Activated T-helper 2 cell treated with anti-CD3 and anti-CD28 coated beads, Interferon-gamma antibody, Interleukin-2, Interleukin-4, amounts not matched to agents 10 μg/mL and 5 μg/mL and 100 μg/mL, durations not matched to agents 14 hours and 24 hours and 36 hours (primary cell): ENCODE results near the gene SPTLC3. TPM values are rescaled to one million over a fixed set of nuclear protein-coding genes. Genes with fewer than 3 reads are reported as not detected.

ENCODE experiments used
- DNase-seq: peaks from one replicate; pipeline ENCODE4 v3.0.0; 2021; ENCODE audit warnings: low spot score
- H3K27ac Mint-ChIP-seq: one replicate; pipeline ENCODE4 v1.8.0; 2021; ENCODE audit warnings: mixed read lengths
- H3K27me3 Mint-ChIP-seq: one replicate; pipeline ENCODE4 v1.8.0; 2021; ENCODE audit warnings: low read depth, mixed read lengths
- H3K36me3 Mint-ChIP-seq: one replicate; pipeline ENCODE4 v1.8.0; 2021; ENCODE audit warnings: low read depth, mixed read lengths
- H3K4me1 Mint-ChIP-seq: one replicate; pipeline ENCODE4 v1.8.0; 2021; ENCODE audit warnings: low read depth, mixed read lengths
- H3K4me3 Mint-ChIP-seq: one replicate; pipeline ENCODE4 v1.8.0; 2021; ENCODE audit warnings: low read depth, mild to moderate bottlenecking, moderate library complexity, mixed read lengths
- H3K9me3 Mint-ChIP-seq: one replicate; pipeline ENCODE4 v1.8.0; 2021; ENCODE audit warnings: mixed read lengths
- intact Hi-C: fragments of 100-400 bp; cut with micrococcal nuclease; formaldehyde crosslinking; loops from one replicate; pipeline ENCODE4 v1.15.1; 2023
- total RNA-seq: library from RNA; stranded (reverse); gene quantifications from 2 replicates; pipeline ENCODE4 v1.2.3, GENCODE V29; 2022

Gene SPTLC3
- total RNA-seq: 0.68 and 0.80 TPM in 2 replicates

GRCh38 chr20:13008761-13009681 is at the start of gene SPTLC3:
Gene SPTLC3 (plus strand): TSS chr20:13008972. CDS start chr20:13009268, 296 bp downstream.
- H3K9me3 Mint-ChIP-seq: no peaks in the 10 kb centered on the region
- peaks cover 21% of the 10 kb centered on the region for H3K4me1 Mint-ChIP-seq
- no peak within 1 kb of the TSS for H3K27ac Mint-ChIP-seq
- peaks cover 5% of the 10 kb centered on the region for H3K27me3 Mint-ChIP-seq
- H3K4me3 Mint-ChIP-seq: peak within 1 kb of the TSS; percentile 55
- intact Hi-C loops: no loop called here
- no peak for DNase-seq
- H3K36me3 Mint-ChIP-seq: no peaks in the 10 kb centered on the region

DNA sequence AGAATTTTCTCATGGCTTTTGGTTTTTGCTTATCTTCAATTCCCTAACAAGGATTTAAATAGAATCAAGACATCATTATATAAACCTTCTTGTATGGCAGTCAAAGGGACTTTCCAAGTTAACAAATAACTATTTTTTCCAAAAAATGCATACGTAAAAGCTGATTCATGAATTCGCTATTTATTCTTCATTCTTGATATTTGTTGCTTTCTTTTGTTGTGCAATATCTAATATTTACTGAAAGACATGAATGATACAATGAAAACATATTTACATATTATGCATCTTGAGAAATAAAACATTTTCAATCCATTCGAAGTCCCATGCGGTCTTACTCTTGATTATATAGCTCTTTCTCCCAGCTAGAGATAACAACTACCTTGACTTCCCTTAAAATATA is 47.0 kb upstream of the SPTLC3 start:
- no peaks in the 10 kb centered on the region for H3K36me3 Mint-ChIP-seq

DNA sequence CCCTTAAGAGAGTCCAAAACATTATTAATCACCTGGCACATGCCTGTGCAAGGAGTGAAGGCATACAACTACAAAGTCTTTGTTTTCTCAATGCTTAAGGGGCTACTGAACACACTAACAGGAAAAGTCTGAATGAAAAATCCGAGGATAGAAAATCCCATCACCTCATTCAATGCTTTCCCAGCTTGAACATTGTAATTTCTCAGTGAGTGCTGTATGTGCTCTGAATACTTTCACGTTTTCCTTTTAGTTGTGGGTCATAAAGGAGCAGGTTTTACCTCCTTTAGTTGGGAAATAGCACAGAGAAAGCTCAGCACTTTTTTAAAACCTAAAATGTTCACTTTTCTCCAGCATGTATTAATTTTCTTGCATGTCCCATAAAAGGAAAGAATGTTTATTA is 45.9 kb upstream of the SPTLC3 start:
- H3K9me3 Mint-ChIP-seq: no peaks in the 10 kb centered on the region
- no peak overlapping the region for H3K27ac Mint-ChIP-seq
- peaks cover 3% of the 10 kb centered on the region for H3K27me3 Mint-ChIP-seq
- no peak overlapping the region for H3K4me3 Mint-ChIP-seq
- DNase-seq: no peak
- H3K36me3 Mint-ChIP-seq: no peaks in the 10 kb centered on the region
- intact Hi-C loops: no loop called here
- H3K4me1 Mint-ChIP-seq: no peaks in the 10 kb centered on the region

More for the DNA sequence above, 47.0 kb upstream of the SPTLC3 start:
- intact Hi-C loops: no loop called here
- H3K4me1 Mint-ChIP-seq: no peaks in the 10 kb centered on the region
- no peak overlapping the region for H3K4me3 Mint-ChIP-seq
- H3K27me3 Mint-ChIP-seq: peaks cover 3% of the 10 kb centered on the region
- no peaks in the 10 kb centered on the region for H3K9me3 Mint-ChIP-seq
- no peak for DNase-seq
- no peak overlapping the region for H3K27ac Mint-ChIP-seq

DNA sequence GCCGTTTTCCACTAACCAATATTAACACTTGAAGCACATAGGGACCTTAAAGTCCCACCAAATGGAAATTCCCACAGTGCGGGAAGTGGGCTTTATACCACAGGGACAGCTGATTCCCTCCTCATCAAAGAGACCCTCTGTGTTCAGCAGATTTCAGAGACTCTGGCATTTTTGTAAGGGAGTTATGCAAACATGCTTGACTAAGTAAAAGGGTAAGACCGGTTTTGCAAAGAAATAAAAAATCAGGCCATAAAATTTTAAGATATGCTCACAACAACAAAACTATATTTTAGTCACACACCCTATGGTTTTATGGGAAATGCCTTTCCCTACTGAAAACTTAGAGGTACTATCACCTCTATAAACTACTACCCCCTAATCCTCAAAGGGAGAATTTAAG is 45.4 kb upstream of the SPTLC3 start:
- no peak overlapping the region for H3K27ac Mint-ChIP-seq
- H3K4me3 Mint-ChIP-seq: no peak overlapping the region
- intact Hi-C loops: no loop called here
- no peaks in the 10 kb centered on the region for H3K9me3 Mint-ChIP-seq
- no peaks in the 10 kb centered on the region for H3K36me3 Mint-ChIP-seq
- peaks cover 4% of the 10 kb centered on the region for H3K4me1 Mint-ChIP-seq
- H3K27me3 Mint-ChIP-seq: peaks cover 3% of the 10 kb centered on the region
- no peak for DNase-seq

- Mint-ChIP-seq H3K27ac (no peak overlapping the region), H3K9me3 (no peaks in the 10 kb centered on the region), H3K4me3 (no peak overlapping the region), H3K36me3 (no peaks in the 10 kb centered on the region), H3K4me1 (peaks cover 4% of the 10 kb centered on the region), H3K27me3 (peaks cover 3% of the 10 kb centered on the region)
- no peak for DNase-seq
- intact Hi-C loops: loop anchor here (5.0 kb wide), 1 partner anchor 38 kb away; no protein-coding TSS in a partner anchor
Observed at GRCh38 chr20:12965212-12965869, 43.4 kb upstream of the SPTLC3 start.

DNA sequence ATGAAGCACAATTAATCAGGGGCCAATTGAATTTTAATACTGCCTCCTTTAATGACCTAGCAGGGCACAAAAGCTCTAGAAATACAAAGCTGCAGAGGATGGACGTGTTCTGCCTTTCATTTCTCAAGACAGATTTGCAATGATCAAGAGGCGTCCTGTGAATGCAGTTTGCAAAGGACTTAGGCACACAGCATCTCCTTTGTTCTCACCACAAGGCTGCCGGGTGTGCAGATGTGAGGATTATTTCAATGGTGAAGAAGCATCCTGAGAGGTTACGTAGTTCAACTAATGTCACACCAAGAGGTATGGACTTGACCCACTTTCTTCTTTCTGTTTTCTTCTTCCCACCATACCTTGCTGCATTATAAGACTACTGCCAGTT is 42.9 kb upstream of the SPTLC3 start:
- H3K27me3 Mint-ChIP-seq: peaks cover 4% of the 10 kb centered on the region
- intact Hi-C loops: loop anchor here (5.0 kb wide), 1 partner anchor 39 kb away; no protein-coding TSS in a partner anchor
- no peak overlapping the region for H3K4me3 Mint-ChIP-seq
- no peak overlapping the region for H3K27ac Mint-ChIP-seq
- peaks cover 4% of the 10 kb centered on the region for H3K4me1 Mint-ChIP-seq
- no peaks in the 10 kb centered on the region for H3K9me3 Mint-ChIP-seq
- H3K36me3 Mint-ChIP-seq: no peaks in the 10 kb centered on the region
- DNase-seq: no peak

- no peaks in the 10 kb centered on the region for H3K9me3 Mint-ChIP-seq
- intact Hi-C loops: loop anchor here (5.0 kb wide), 1 partner anchor 39 kb away; no protein-coding TSS in a partner anchor
Observed at GRCh38 chr20:12966468-12967085, 42.2 kb upstream of the SPTLC3 start.

DNA sequence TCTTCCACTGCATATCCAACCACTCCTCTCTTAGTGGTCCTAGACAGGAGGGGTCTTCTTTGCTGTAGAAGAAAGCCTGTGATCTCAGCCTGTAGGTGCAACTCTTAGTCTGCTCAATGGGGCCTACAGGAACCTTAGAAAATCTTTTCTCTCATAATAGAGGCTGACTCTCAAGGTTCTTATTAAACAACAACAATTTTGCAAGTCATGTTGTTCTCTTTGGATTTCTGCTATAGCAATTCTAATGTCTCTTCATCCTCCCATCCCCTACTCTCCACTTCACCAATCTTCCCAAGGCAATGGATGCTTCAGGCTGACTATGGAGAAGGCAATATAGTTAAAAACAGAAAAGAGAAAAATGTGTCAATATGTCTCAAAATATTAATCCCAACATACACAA is 40.8 kb upstream of the SPTLC3 start:
- DNase-seq: no peak
- Mint-ChIP-seq H3K27me3 (peaks cover 6% of the 10 kb centered on the region), H3K4me1 (peaks cover 4% of the 10 kb centered on the region), H3K9me3 (no peaks in the 10 kb centered on the region), H3K36me3 (no peaks in the 10 kb centered on the region), H3K27ac (no peak overlapping the region), H3K4me3 (no peak overlapping the region)
- intact Hi-C loops: loop anchor here (5.0 kb wide), 1 partner anchor 41 kb away; no protein-coding TSS in a partner anchor

More at GRCh38 chr20:12966468-12967085, 42.2 kb upstream of the SPTLC3 start:
- Mint-ChIP-seq H3K4me1 (peaks cover 4% of the 10 kb centered on the region), H3K36me3 (no peaks in the 10 kb centered on the region), H3K4me3 (no peak overlapping the region), H3K27me3 (peaks cover 6% of the 10 kb centered on the region), H3K27ac (no peak overlapping the region)
- DNase-seq: no peak

DNA sequence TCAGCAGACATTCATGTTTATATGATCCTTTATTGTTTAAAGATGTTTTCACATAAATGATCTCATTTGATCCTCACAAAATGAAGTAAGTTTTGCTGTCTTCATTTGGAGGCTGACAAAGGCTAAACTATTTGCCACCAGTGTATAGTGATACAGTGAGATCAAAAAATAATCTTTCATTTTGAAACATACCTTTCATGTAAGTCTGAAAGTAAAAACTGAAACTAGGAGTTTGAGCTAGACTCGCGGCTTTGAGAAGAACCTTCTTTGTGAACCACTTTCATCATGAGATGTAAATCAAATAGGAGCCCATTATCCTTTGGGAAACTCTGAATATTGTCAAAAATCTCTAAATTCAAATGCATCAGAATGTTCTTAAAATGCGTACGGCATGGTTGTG is 40.3 kb upstream of the SPTLC3 start:
- peaks cover 4% of the 10 kb centered on the region for H3K4me1 Mint-ChIP-seq
- intact Hi-C loops: loop anchor here (5.0 kb wide), 1 partner anchor 41 kb away; no protein-coding TSS in a partner anchor
- H3K4me3 Mint-ChIP-seq: no peak overlapping the region
- DNase-seq: no peak
- H3K9me3 Mint-ChIP-seq: no peaks in the 10 kb centered on the region
- H3K27me3 Mint-ChIP-seq: peaks cover 6% of the 10 kb centered on the region
- no peak overlapping the region for H3K27ac Mint-ChIP-seq
- no peaks in the 10 kb centered on the region for H3K36me3 Mint-ChIP-seq

DNA sequence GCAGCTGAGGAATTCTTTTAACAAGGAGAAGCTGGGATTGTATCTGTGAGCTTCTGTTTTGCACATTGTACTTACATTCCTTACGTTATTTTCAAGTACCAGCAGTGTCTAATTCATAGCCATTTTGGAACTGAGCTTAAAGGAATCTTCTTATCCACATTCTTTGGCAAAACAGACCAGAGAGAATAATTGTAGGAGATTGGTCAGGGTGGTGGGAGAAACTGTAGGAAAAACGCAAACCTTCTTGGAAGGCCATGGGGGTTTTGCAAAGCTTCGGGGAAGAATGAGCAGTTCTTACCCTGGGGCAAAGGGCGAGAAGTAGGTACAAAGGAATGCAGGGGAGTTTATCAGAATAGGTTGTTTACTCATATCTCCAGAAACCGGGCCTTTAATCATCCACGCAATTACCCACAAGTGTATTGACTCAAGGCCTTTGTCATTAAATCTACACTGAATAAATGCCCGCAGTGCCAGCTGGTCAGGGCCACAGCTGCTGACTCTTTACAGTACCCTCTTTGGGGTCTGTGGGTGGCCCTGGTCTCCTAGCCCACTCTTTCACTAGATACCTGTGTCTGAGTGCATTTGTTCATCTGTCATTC is 39.6 kb upstream of the SPTLC3 start:
- no peaks in the 10 kb centered on the region for H3K36me3 Mint-ChIP-seq
- intact Hi-C loops: loop anchor here (5.0 kb wide), 1 partner anchor 42 kb away; no protein-coding TSS in a partner anchor
- H3K4me1 Mint-ChIP-seq: peaks cover 4% of the 10 kb centered on the region
- no peaks in the 10 kb centered on the region for H3K9me3 Mint-ChIP-seq
- H3K27me3 Mint-ChIP-seq: peaks cover 3% of the 10 kb centered on the region
- H3K27ac Mint-ChIP-seq: no peak overlapping the region
- DNase-seq: no peak
- no peak overlapping the region for H3K4me3 Mint-ChIP-seq

DNA sequence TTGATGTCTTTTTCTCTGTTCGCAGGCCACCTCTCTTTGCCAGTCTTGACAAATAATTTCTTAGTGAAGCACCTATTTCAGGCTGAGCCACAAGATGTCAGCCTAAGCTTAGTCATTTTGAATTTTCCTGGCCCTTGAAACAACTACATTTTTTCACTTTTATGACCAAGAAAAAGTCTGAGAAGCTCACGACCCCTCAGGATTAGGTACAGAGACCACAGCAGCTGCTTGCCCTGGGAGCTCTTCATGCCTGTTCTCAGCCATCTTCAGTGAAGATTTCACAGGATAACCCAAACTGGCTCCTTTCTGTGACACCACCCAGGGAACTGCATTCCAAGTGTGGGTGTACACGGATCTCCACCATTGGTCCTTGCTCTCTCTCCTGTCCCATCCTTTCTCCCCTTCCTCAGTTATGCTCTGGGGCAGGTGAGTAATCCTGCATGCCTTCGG is 38.4 kb upstream of the SPTLC3 start:
- Mint-ChIP-seq H3K4me3 (no peak overlapping the region), H3K36me3 (no peaks in the 10 kb centered on the region), H3K27me3 (peaks cover 3% of the 10 kb centered on the region), H3K9me3 (no peaks in the 10 kb centered on the region), H3K27ac (no peak overlapping the region), H3K4me1 (peaks cover 4% of the 10 kb centered on the region)
- intact Hi-C loops: loop anchor here (2.0 kb wide), 1 partner anchor 136 kb away; no protein-coding TSS in a partner anchor
- DNase-seq: no peak
